Astrocyte of the spinal cord (primary cell): ENCODE measurements around the gene PRRT1.
"Not testable (repeated sequence)": the region's sequence is repeated elsewhere in the genome, so short reads cannot be mapped to it uniquely, and the experiment has no call there.

ENCODE experiments used
- DNase-seq: peaks from one replicate; pipeline ENCODE4 v3.0.0; 2011; ENCODE audit warnings: low read depth, low spot score
- H3K4me3 ChIP-seq: 2 replicates; pipeline ENCODE4 v1.5.1; 2011; ENCODE audit warnings: low read depth, mild to moderate bottlenecking, low read length, moderate library complexity
- CTCF ChIP-seq: IDR thresholded peaks from 2 replicates; pipeline ENCODE4 v1.5.1; 2012; ENCODE audit warnings: low read depth, mild to moderate bottlenecking, low read length, inconsistent platforms
- in situ Hi-C: cut with HindIII; loops from 2 replicates; pipeline ENCODE4 v1.10.0; 2017; ENCODE audit warnings: low sequenced_read_pairs

PRRT1 gene

DNA sequence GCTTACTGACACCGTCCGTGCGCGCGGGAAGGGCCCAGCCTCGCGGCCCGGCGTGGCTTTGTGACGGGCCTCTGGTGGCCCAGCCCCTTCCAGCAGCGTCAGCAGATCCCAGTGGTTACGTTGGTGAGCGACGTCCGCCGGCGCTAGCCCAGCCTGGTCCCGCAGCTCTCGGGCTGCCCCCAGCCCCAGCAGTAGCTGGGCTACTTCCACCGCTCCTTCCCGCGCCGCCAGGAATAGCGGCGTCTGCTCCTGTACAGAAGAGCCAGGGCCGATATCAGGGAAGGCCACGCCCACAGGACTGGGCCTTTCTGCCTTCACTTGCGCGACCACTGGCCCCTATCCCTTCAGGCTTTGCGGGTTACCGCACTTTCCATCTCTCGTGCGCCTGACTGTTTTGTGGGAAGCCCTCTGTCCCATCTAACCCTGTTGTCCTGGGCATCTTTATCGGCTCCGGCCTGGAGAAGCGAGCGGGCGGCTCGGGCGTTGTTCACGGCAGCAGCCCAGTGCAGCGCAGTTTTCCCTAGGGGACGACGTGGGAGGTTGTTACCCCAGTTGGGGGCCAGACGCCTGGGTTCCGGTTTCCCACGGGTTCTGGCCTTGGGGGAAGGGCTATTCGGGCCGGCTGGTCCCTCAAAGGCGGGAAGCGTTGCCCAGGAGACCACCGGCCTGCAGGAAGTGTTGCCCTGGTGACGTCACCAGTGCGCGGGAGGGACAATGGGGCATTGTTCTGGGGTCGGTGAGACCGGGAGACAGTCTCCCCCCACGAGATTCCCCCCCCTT is 44.4 kb upstream of the PRRT1 start:
- in situ Hi-C loops: no loop called here
- DNase-seq: peak; percentile 90
- no peak for TF ChIP-seq CTCF
- H3K4me3 ChIP-seq: peak overlapping the region; percentile 67

DNA sequence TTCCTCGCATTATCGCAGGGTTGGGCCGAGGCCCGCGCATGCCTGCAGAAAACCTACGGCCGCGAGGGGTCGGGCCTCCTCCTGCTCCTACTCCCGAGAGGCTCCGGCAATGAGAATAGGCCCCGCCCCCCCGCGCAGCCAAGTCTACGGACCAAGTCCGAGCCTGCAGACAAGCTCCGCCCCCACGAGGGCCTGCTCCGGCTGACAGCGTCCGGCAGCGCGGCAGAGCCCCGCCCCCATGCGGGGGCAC is 43.8 kb upstream of the PRRT1 start:
- in situ Hi-C loops: no loop called here
- DNase-seq: peak; percentile 100
- no peak overlapping the region for H3K4me3 ChIP-seq
- peak; percentile 54 for TF ChIP-seq CTCF

DNA sequence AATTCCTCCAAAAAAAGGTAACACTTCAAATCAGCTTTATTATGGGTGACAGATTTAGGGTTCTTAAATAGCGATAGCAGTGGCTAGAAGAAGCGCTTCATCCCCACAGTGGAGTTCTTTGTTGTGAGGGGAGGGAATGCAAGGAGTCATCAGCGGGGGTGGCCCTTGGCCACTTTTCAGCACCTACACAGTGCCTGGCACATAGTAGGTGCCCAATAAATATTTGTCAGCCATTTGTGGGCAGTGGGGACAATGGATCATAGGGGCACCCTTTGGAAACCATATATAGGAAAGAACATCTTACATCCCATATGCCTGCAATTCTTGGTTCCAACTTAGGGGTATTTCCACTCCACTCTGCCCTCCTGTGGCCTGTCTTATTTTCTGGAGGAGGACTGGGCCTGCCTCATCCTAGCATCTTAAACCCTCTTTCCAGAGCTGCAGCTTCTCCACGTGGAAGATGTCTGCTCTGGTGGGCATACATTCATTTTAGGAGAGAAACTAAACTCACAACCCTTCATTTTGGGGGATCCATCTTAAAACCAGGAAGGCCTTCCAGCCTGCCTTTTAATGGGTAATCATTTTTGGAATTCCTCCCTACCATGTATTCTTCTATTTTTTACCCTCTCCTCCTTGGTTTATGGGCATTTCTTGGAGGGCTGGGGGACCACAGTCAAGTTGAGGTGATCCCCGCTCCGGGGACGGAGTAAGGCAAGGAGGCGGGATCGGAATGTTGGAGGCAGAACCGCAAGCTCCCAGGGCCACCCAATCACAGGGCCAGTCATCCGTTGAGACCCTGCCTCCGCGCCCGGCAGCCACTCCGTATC is 43.3 kb upstream of the PRRT1 start:
- DNase-seq: peak; percentile 67
- peak; percentile 68 for TF ChIP-seq CTCF
- H3K4me3 ChIP-seq: peak overlapping the region; percentile 36
- in situ Hi-C loops: no loop called here

DNA sequence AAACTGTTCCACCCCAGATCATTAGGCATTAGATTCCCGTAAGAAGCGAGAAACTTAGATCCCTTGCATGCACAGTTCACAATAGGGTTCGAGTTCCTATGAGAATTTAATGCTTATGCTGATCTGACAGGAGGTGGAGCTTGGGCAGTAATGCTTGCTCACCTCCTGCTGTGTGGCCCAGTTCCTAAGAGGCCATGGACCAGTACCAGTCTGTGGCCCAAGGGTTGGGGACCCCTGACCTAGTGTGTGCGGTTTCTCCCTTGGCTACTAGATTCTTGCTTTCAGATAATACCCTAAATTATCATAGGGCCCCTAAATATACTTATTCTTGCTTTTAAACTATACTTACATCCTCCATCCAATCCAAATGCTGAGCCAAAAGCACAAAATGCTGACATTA is 42.6 kb upstream of the PRRT1 start:
- TF ChIP-seq CTCF: no peak
- H3K4me3 ChIP-seq: no peak overlapping the region

DNA sequence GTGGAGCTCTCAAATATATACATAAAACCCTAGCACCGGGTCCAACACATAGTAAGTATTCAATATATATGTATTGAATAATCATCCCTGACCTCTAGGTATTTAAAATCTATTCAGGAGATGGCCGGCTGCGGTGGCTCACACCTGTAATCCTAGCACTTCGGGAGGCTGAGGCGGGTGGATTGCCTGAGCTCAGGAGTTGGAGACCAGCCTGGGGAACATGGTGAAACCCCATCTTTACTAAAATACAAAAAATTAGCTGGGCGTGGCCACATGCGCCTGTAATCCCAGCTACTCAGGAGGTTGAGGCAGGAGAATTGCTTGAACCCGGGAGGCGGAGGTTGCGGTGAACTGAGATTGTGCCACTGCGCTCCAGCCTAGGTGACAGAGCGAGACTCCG is 41.4 kb upstream of the PRRT1 start:
- H3K4me3 ChIP-seq, in situ Hi-C loops, DNase-seq: not testable (repeated sequence)

More for the DNA sequence above, 42.6 kb upstream of the PRRT1 start:
- in situ Hi-C loops: no loop called here
- DNase-seq: no peak

- H3K4me3 ChIP-seq: no peak within 1 kb of the TSS
- DNase-seq: no peak
- no peak for TF ChIP-seq CTCF
- in situ Hi-C loops: no loop called here
These were observed 40.9 kb upstream of the PRRT1 start, which contains the start of gene GPSM3 for GRCh38 chr6:32192608-32193039. Gene GPSM3 (minus strand): TSS chr6:32192643. CDS start chr6:32192513, 130 bp downstream.
